Smooth muscle cell (in vitro differentiated cells): Measurements from ENCODE around the gene HEATR3. TPM values are rescaled to one million over a fixed set of nuclear protein-coding genes. Genes with fewer than 3 reads are reported as not detected.

Experiments used
- DNase-seq: peaks from one replicate; lab custom pipeline; 2025; ENCODE audit not compliant: unreplicated experiment; lab: John Stamatoyannopoulos, UW
- H2AFZ ChIP-seq: fragments of 200-600 bp; sonication (generic); 2 replicates; pipeline ENCODE4 v1.6.0; 2016; ENCODE audit warnings: antibody characterized with exemption, low read depth, mild to moderate bottlenecking
- H3F3A ChIP-seq: fragments of 200-600 bp; sonication (generic); 2 replicates; pipeline ENCODE4 v1.6.0; 2017; ENCODE audit warnings: antibody characterized with exemption, low read depth
- H3K27ac ChIP-seq: fragments of 200-600 bp; sonication (generic); 2 replicates; pipeline ENCODE4 v1.5.1; 2016; ENCODE audit warnings: low read depth, mild to moderate bottlenecking
- H3K27me3 ChIP-seq: fragments of 200-600 bp; sonication (generic); 2 replicates; pipeline ENCODE4 v1.6.1; 2016; ENCODE audit warnings: low read depth, mild to moderate bottlenecking
- H3K36me3 ChIP-seq: fragments of 200-600 bp; sonication (generic); 2 replicates; pipeline ENCODE4 v1.5.1; 2016; ENCODE audit warnings: low read depth
- H3K4me1 ChIP-seq: fragments of 200-600 bp; sonication (generic); 2 replicates; pipeline ENCODE4 v1.5.1; 2016; ENCODE audit warnings: low read depth
- H3K4me2 ChIP-seq: fragments of 200-600 bp; sonication (generic); 2 replicates; pipeline ENCODE4 v1.6.0; 2016; ENCODE audit warnings: mild to moderate bottlenecking
- H3K4me3 ChIP-seq: fragments of 200-600 bp; sonication (generic); 2 replicates; pipeline ENCODE4 v1.5.1; 2016; ENCODE audit warnings: mild to moderate bottlenecking
- H3K79me2 ChIP-seq: fragments of 200-600 bp; sonication (generic); 2 replicates; pipeline ENCODE4 v1.6.0; 2016; ENCODE audit warnings: low read depth, mild to moderate bottlenecking
- H3K9ac ChIP-seq: fragments of 200-600 bp; sonication (generic); 2 replicates; pipeline ENCODE4 v1.6.0; 2016; ENCODE audit warnings: low read depth
- H3K9me3 ChIP-seq: fragments of 200-600 bp; sonication (generic); replicated peaks from 2 replicates; pipeline ENCODE4 v1.5.1; 2016; ENCODE audit warnings: low read depth
- H4K20me1 ChIP-seq: fragments of 200-600 bp; sonication (generic); 2 replicates; pipeline ENCODE4 v1.6.0; 2016; ENCODE audit warnings: low read depth
- CTCF ChIP-seq: fragments of 200-600 bp; sonication (generic); IDR thresholded peaks from 2 replicates; pipeline ENCODE4 v1.5.1; 2017; ENCODE audit warnings: borderline replicate concordance, mild to moderate bottlenecking, antibody characterized with exemption; ENCODE audit not compliant: insufficient read depth, poor library complexity, severe bottlenecking
- WGBS: methylation state at CpG from one replicate; pipeline ENCODE4 v1.1.7; 2016; ENCODE audit warnings: low lambda C conversion rate; 5-methylcytosine and 5-hydroxymethylcytosine counted together
- polyA plus RNA-seq: library from polyadenylated mRNA; unstranded; fragments of >200 nt; fragmentation: Nextera tagmentation; extraction: Ambion mirVana; gene quantifications from 2 replicates; pipeline ENCODE4 v1.2.1, GENCODE V29; 2016
- total RNA-seq: library from RNA; depleted of rRNA; stranded (reverse); fragments of >200 nt; gene quantifications from 2 replicates; pipeline ENCODE4 v1.2.3, GENCODE V29; 2014

The HEATR3 gene
- total and polyA plus RNA-seq, 2 experiments from 2014 or later, result 3.6 to 9.1 TPM

GRCh38 chr16:50068550-50068949 is 2.8 kb downstream of the HEATR3 start:
- H3K36me3 ChIP-seq, result peaks cover 5% of the 10 kb centered on the region
- H3K27ac ChIP-seq, result no peak overlapping the region
- H3K79me2 ChIP-seq, result peaks cover 11% of the 10 kb centered on the region
- H3K9me3 ChIP-seq, result no peaks in the 10 kb centered on the region
- WGBS, result 96% methylated on average over 4 of the region's 4 CpGs
- H2AFZ ChIP-seq, result no peak overlapping the region
- H3K9ac ChIP-seq, result no peak overlapping the region
- peaks cover 9% of the 10 kb centered on the region for H3F3A ChIP-seq
- H3K27me3 ChIP-seq, result no peaks in the 10 kb centered on the region
- no peak for TF ChIP-seq CTCF
- no peak overlapping the region for H3K4me3 ChIP-seq
- peaks cover 3% of the 10 kb centered on the region for H3K4me1 ChIP-seq
- no peak for DNase-seq
- peaks cover 18% of the 10 kb centered on the region for H4K20me1 ChIP-seq
- no peak overlapping the region for H3K4me2 ChIP-seq

- WGBS, result 97% methylated on average over 1 of the region's 1 CpG
- Histone ChIP-seq H3K27ac (no peak overlapping the region), H3K27me3 (no peaks in the 10 kb centered on the region), H3K9me3 (no peaks in the 10 kb centered on the region), H2AFZ (no peak overlapping the region), H3F3A (peaks cover 9% of the 10 kb centered on the region), H3K4me1 (peaks cover 3% of the 10 kb centered on the region), H3K4me2 (no peak overlapping the region), H3K9ac (no peak overlapping the region), H3K36me3 (peaks cover 5% of the 10 kb centered on the region), H3K4me3 (no peak overlapping the region), H4K20me1 (peaks cover 18% of the 10 kb centered on the region), H3K79me2 (peaks cover 11% of the 10 kb centered on the region)
- no peak for DNase-seq
- no peak for TF ChIP-seq CTCF
These were observed 3.3 kb downstream of the HEATR3 start for GRCh38 chr16:50069060-50069459.

GRCh38 chr16:50071075-50071671 is 5.4 kb downstream of the HEATR3 start:
- H3K27me3 ChIP-seq, result no peaks in the 10 kb centered on the region
- H4K20me1 ChIP-seq, result peaks cover 18% of the 10 kb centered on the region
- peaks cover 3% of the 10 kb centered on the region for H3K4me1 ChIP-seq
- peaks cover 10% of the 10 kb centered on the region for H3K36me3 ChIP-seq
- no peak overlapping the region for H3K4me3 ChIP-seq
- H3F3A ChIP-seq, result no peaks in the 10 kb centered on the region
- peaks cover 11% of the 10 kb centered on the region for H3K79me2 ChIP-seq
- H3K9ac ChIP-seq, result no peak overlapping the region
- 83% methylated on average over 2 of the region's 2 CpGs for WGBS
- no peaks in the 10 kb centered on the region for H3K9me3 ChIP-seq
- no peak for TF ChIP-seq CTCF
- no peak for DNase-seq
- H2AFZ ChIP-seq, result no peak overlapping the region
- no peak overlapping the region for H3K4me2 ChIP-seq
- no peak overlapping the region for H3K27ac ChIP-seq

GRCh38 chr16:50072730-50073129 is 7.0 kb downstream of the HEATR3 start:
- 98% methylated on average over 5 of the region's 5 CpGs for WGBS
- H3K9me3 ChIP-seq, result no peaks in the 10 kb centered on the region
- peaks cover 3% of the 10 kb centered on the region for H3K79me2 ChIP-seq
- H3K9ac ChIP-seq, result no peak overlapping the region
- TF ChIP-seq CTCF, result no peak
- H4K20me1 ChIP-seq, result peaks cover 16% of the 10 kb centered on the region
- H3K27ac ChIP-seq, result no peak overlapping the region
- H3F3A ChIP-seq, result no peaks in the 10 kb centered on the region
- no peak overlapping the region for H3K4me2 ChIP-seq
- no peaks in the 10 kb centered on the region for H3K27me3 ChIP-seq
- H3K36me3 ChIP-seq, result peaks cover 10% of the 10 kb centered on the region
- H2AFZ ChIP-seq, result no peak overlapping the region
- peaks cover 2% of the 10 kb centered on the region for H3K4me1 ChIP-seq
- DNase-seq, result no peak
- no peak overlapping the region for H3K4me3 ChIP-seq
